HL-60/S4 treated with retinoic acid at 250 ng/mL for 4 days and 3 days (cell line): ENCODE results near the gene PRKG1.

Experiments
- in situ Hi-C: fragments of 300-500 bp; cut with MboI; formaldehyde crosslinking; loops from 2 replicates; pipeline ENCODE4 v1.7.0; 2022; ENCODE audit warnings: low sequenced_read_pairs

The PRKG1 gene

DNA sequence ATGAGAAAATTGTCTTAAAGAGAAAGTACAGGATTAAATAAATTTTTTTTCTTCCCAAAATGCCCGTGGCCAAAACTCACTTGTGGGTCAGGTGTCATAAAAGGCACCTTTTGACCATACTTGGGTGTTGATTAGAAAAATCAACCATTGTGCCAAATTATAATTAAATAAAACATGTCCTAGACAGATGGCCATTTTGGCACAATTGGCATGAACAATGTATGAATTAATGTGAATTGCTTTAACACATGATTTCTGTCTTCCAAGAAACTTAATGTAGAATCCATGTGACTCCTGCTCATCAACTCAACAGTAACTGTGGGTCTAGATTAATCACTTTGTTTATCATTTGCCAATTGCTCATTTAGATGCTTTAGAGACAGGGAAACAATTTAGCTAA lies 561.1 kb downstream of the PRKG1 start:
- in situ Hi-C loops: no loop called here

DNA sequence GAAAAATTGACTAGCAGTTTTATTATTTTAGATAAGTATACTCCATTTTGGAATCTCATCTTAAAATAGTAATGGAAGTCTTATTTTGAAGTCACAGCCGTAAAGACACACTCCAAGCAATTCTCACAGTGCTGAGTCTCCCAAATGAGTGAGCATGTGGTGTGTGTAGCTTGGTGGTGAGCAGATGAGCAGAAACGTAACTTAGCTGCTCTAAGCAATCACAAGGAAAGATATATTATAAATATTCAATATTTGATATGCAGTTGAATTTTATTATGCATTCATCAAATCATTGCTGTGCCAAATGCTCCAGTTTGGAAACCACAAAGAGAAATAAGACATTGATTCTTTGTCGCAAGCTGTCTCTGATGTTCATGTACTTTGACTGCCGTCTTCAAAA lies 563.9 kb downstream of the PRKG1 start:
- in situ Hi-C loops: no loop called here

DNA sequence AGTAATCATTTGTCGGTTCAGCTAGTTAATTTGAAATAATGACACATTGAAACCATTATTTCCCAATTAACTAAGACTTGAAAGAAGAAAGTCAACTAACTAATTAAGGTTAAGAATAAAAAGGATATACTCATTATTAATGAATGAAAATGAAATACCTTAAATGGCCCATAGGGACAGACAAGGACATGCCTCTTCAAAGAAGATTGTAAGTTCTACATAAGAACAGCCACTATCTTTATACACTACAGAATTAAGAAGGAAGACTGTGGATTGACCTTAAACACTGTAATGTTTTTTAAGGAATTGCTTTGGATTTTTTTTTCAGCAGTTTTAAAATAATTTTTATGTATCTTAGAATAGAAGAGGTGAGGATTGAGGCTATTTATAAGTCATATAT lies 564.5 kb downstream of the PRKG1 start:
- in situ Hi-C loops: no loop called here

- in situ Hi-C loops: no loop called here
These were observed 566.0 kb downstream of the PRKG1 start for GRCh38 chr10:51640120-51640819.

DNA sequence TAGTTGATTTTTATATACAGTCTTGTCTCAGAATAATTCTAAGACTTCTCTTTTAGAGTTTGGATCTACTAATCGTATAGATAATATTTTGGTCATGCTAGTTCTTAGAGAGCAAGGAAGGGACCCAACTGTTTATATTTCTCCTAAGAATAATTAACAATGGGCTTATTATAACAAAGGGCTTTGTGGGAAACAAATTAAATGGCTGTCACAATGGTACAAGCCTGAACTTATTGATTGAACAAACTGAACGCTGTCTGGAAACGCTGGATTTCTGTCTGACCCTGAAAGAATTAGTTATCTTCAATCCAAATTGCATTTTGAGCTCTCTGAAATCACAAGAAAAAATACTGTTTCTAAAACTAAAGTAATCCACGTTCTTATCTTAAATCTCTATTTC lies 568.3 kb downstream of the PRKG1 start:
- in situ Hi-C loops: no loop called here

- in situ Hi-C loops: no loop called here
These were observed 569.4 kb downstream of the PRKG1 start for GRCh38 chr10:51643734-51644133.

GRCh38 chr10:51649064-51649463 lies 574.8 kb downstream of the PRKG1 start:
- in situ Hi-C loops: no loop called here

DNA sequence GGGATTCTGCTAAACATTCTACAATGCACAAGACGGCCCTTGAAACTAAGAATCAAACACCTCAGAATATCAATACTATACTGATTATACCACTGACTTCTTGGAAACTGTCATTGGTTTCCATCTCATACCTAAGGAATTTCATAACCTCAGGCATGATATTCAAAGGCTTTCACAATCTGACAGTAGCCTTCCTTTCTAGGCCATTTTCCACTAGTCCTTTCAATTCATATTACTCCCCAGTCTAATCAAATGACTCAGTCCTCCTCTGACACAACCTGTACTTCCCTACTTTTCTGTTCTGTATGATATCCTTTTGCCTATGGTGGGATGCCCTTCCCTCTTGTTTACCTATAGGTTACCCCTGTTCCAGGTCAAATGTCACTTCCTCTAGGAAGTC lies 576.8 kb downstream of the PRKG1 start:
- in situ Hi-C loops: no loop called here

GRCh38 chr10:51653025-51653424 lies 578.7 kb downstream of the PRKG1 start:
- in situ Hi-C loops: no loop called here

- in situ Hi-C loops: no loop called here
These were observed 580.6 kb downstream of the PRKG1 start for GRCh38 chr10:51654918-51655317.

GRCh38 chr10:51656503-51656902 lies 582.2 kb downstream of the PRKG1 start:
- in situ Hi-C loops: no loop called here

DNA sequence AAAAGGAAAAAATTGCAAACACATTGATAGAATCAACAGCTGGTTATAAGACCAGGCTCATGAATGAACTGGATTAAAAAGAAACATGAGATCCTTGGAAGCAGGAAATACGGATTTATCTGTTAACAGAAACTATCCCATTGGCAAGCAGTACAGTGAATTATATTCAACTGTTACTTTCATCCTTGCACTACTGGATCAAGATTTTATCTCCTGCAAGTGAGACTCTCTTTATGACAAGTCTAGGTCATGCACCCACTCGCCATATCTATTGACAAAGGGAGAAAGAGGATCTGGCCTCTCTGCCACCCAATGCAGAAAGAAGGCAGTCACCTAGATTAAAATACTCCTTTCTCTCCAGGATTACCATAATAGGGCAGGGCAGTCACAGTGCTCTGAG lies 583.7 kb downstream of the PRKG1 start:
- in situ Hi-C loops: no loop called here

DNA sequence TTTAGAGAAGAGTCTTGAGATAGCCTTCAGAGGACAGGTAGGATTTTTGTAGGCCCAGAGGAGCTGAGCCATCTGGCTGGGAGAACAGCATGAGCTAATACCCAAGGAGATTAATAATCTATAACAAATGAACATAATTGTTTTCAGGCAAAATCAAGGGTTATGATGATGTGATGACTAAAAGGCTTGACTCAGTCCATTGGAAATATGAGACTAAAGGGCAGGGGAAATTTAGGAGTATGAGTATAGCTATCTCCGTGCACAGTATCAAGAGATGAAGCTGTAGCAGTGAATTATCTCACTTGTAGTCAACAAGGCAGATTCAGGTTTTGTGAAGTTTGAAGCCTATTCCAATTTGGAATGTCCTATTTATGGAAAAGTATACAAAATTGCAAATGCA lies 585.1 kb downstream of the PRKG1 start:
- in situ Hi-C loops: no loop called here

DNA sequence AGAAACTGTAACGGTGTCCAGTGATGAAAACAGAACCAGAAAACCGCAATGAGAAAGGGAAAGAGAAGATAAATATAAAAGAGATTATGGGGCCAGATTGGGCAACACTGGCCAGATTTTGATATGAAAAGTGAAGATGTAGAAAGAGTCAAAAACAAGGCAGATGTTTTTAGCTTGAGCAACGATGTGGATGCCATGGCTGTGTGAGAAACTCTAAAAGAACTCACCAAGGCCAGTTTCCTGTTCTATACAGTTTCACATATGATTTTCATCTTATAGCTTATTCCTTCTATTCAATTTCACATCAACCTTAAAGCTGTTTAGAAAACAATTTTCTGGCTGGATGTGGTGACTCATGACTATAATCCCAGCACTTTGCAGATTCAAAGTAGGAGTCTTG lies 588.8 kb downstream of the PRKG1 start:
- in situ Hi-C loops: no loop called here

- in situ Hi-C loops: no loop called here
These were observed 592.2 kb downstream of the PRKG1 start for GRCh38 chr10:51666456-51666855.

DNA sequence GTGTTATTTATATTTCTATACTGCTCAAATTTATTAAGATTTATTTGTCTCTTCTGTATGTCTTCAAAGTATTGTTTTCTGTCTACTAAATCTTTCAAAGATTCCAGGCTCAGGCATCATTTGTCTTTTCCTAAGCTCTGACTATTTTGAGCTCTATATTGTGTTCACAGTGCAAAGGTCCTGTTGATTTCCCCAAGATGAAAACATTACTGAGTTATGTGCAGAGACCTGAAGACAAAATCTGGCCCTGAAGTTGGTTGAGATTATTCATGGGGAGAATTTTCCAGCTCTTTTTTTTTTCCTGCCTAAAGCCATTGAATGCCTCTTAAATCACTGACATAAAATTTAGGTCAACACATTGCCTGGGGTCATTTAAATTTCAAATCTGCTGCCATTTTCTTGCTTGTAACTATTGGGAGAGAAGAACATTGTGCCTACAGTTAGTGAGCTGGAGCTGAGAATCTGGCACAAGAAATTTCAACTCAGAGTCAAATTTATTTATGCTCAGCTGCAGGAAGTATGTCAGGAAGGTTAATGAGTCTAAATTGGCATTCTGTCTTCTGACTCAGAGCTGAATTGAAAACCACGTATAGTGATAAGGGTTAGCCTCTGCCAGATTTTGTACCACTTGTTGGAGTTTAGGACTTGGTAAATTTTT lies 593.5 kb downstream of the PRKG1 start:
- in situ Hi-C loops: no loop called here

- in situ Hi-C loops: no loop called here
These were observed 594.0 kb downstream of the PRKG1 start for GRCh38 chr10:51668336-51668689.

DNA sequence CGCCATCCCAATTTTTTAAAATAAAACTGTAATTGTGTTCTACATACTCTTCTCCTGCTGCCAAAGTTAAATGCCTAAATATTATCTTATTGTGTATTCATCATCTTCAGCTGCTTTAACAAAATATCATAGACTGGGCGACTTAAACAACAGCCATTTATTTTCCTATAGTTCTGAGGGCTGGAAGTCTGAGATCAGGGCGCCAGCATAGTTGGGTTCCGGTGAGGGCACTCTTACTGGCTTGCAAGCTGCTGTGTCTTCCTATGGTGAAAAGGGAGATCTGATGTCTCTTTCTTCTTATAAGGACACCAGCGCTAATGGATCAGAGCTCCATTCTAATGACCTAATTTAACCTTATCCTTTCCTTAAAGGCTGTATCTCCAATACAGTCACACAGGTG lies 594.8 kb downstream of the PRKG1 start:
- in situ Hi-C loops: no loop called here

DNA sequence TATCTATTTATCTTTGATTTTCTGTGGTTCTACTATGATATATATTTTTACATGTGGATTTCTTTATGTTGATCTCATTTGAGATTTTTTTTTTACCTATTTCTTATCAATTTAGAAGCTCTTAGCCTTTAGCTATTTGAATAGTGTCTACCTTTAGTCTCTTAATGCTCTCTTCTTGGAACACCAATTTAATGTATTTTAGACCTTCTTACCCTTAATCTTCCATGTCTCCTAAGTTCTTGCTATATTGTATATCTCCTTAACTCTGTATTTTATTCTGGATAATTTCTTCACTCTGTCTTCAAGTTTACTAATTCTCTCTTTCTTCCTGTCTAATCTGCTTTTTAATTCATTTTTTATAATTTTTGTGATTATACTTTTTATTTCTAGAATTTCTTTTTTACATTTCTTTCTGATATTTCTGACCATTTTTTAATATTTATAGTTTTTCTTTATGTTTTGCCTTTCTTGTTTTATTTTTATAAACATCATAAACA lies 597.8 kb downstream of the PRKG1 start:
- in situ Hi-C loops: no loop called here

GRCh38 chr10:51675088-51675487 lies 600.8 kb downstream of the PRKG1 start:
- in situ Hi-C loops: no loop called here

DNA sequence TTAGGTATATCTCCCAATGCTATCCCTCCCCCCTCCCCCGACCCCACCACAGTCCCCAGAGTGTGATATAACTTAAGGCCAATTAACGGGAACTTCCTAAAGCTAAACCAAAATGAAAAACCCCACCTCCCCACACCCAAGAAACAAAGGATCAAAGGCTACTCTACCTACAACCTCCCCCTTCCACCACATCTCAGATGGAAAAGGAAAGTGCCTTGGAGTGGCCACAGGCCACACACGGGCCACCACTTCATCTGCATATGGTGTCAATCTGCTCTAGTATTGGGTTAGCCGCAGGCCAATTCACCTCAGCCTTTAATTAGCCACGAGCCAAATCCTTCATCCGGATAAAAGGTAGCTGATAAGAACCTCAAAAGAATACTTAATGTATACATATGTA lies 605.6 kb downstream of the PRKG1 start:
- in situ Hi-C loops: no loop called here

DNA sequence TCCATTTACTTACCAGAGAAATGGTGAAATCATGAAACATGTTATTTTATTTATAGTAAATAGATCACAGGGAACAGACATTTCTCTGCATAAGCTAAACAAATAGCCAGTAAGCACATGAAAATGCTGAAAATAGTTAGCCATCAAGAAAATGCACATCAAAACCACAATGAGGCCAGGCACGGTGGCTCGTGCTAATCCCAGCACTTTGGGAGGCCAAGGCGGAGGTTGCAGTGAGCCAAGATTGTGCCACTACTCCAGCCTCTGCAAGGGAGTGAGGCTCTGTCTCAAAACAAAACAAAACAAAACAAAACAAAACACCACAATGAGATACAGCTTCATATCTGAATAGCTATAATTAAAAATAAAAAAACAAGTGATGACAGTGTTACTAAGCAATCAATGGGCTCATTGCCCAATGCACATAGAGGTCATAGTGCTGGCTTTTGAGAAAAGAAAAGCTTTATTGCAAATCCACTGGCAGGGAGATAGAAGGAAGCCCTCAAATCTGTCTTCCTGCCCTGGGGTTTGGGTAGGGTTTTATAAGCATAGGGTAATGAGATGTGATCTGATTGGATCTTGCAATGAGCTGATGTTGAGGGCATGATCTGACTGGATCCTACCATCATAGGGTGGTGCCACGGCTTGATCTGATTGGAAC lies 608.9 kb downstream of the PRKG1 start:
- in situ Hi-C loops: no loop called here
